ENCODE results near the gene GNAZ.
A peak's percentile ranks its signal among the peaks of the same experiment; 100 is the strongest.

GNAZ gene

GRCh38 chr22:23066200-23067022 lies 3.9 kb upstream of the GNAZ start:
- no peak overlapping the region for H3K9ac ChIP-seq (ENCODE audit: low read length)
- no peak overlapping the region for H3K27ac ChIP-seq (ENCODE audit: low read depth, low read length)
- H3K4me1 ChIP-seq (ENCODE audit: control insufficient read depth, insufficient read depth, low read length), result peaks cover 7% of the 10 kb centered on the region
- H3K4me3 ChIP-seq (ENCODE audit: low read depth, low read length), result no peak overlapping the region
- H3K9me3 ChIP-seq (ENCODE audit: control insufficient read depth, insufficient read depth, low read depth, low read length), result no peaks in the 10 kb centered on the region
- H3K27me3 ChIP-seq (ENCODE audit: control insufficient read depth, insufficient read depth, low read length), result peaks cover 36% of the 10 kb centered on the region
- H3K36me3 ChIP-seq (ENCODE audit: control insufficient read depth, insufficient read depth, low read length), result no peaks in the 10 kb centered on the region

GRCh38 chr22:23067023-23067650 lies 3.2 kb upstream of the GNAZ start:
- no peak overlapping the region for H3K9ac ChIP-seq (ENCODE audit: low read length)
- H3K27ac ChIP-seq (ENCODE audit: low read depth, low read length), result no peak overlapping the region
- peaks cover 14% of the 10 kb centered on the region for H3K4me1 ChIP-seq (ENCODE audit: control insufficient read depth, insufficient read depth, low read length)
- H3K27me3 ChIP-seq (ENCODE audit: control insufficient read depth, insufficient read depth, low read length), result peaks cover 43% of the 10 kb centered on the region
- H3K36me3 ChIP-seq (ENCODE audit: control insufficient read depth, insufficient read depth, low read length), result no peaks in the 10 kb centered on the region
- H3K4me3 ChIP-seq (ENCODE audit: low read depth, low read length), result no peak overlapping the region
- no peaks in the 10 kb centered on the region for H3K9me3 ChIP-seq (ENCODE audit: control insufficient read depth, insufficient read depth, low read depth, low read length)

GRCh38 chr22:23067691-23068090 lies 2.6 kb upstream of the GNAZ start:
- H3K4me3 ChIP-seq (ENCODE audit: low read depth, low read length), result no peak overlapping the region
- H3K27ac ChIP-seq (ENCODE audit: low read depth, low read length), result no peak overlapping the region
- H3K36me3 ChIP-seq (ENCODE audit: control insufficient read depth, insufficient read depth, low read length), result no peaks in the 10 kb centered on the region
- no peaks in the 10 kb centered on the region for H3K9me3 ChIP-seq (ENCODE audit: control insufficient read depth, insufficient read depth, low read depth, low read length)
- no peak overlapping the region for H3K9ac ChIP-seq (ENCODE audit: low read length)
- H3K4me1 ChIP-seq (ENCODE audit: control insufficient read depth, insufficient read depth, low read length), result peaks cover 18% of the 10 kb centered on the region
- H3K27me3 ChIP-seq (ENCODE audit: control insufficient read depth, insufficient read depth, low read length), result peaks cover 48% of the 10 kb centered on the region

DNA sequence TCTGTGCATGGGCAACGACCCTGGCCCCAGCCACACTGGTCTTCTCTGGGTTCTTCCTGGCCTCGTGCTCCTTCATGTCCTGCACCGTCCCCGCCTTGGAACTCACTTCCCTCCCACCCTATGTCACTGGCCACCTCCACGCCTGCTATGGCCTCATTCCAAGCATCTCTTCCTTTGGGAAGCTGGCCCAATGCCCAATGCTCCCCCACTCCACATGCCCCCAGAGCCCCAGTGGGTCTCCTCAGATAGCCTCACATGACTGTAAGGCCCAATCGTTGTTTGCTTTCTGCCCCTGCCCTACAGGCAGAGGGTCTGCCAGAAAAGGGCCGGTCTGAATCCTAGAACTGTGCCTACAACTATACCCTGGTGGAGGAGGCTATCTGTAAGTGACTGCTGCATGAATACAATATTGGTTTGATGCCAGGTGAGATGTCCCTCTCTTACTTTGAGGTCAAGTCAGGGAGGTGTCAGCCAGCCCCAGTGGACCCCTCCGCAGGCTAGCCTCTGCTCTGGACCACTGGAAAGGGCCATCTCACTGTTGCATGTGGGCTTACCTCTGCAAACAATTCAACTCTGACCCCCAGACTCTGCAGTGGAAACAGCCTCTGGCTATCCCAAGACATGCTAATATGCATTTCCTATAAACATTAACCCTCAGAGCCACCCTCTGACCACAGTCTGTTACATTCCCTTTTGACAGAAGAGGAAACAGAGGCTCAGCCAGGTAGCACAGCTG lies 2.1 kb upstream of the GNAZ start:
- Histone ChIP-seq H3K9ac (ENCODE audit: low read length) (no peak overlapping the region), H3K27me3 (ENCODE audit: control insufficient read depth, insufficient read depth, low read length) (peaks cover 54% of the 10 kb centered on the region), H3K4me3 (ENCODE audit: low read depth, low read length) (no peak overlapping the region), H3K9me3 (ENCODE audit: control insufficient read depth, insufficient read depth, low read depth, low read length) (no peaks in the 10 kb centered on the region), H3K36me3 (ENCODE audit: control insufficient read depth, insufficient read depth, low read length) (no peaks in the 10 kb centered on the region), H3K4me1 (ENCODE audit: control insufficient read depth, insufficient read depth, low read length) (peaks cover 23% of the 10 kb centered on the region), H3K27ac (ENCODE audit: low read depth, low read length) (no peak overlapping the region)

GRCh38 chr22:23068832-23069385 lies 1.4 kb upstream of the GNAZ start:
- H3K27ac ChIP-seq (ENCODE audit: low read depth, low read length), result no peak overlapping the region
- no peaks in the 10 kb centered on the region for H3K9me3 ChIP-seq (ENCODE audit: control insufficient read depth, insufficient read depth, low read depth, low read length)
- H3K4me1 ChIP-seq (ENCODE audit: control insufficient read depth, insufficient read depth, low read length), result peaks cover 23% of the 10 kb centered on the region
- peaks cover 54% of the 10 kb centered on the region for H3K27me3 ChIP-seq (ENCODE audit: control insufficient read depth, insufficient read depth, low read length)
- H3K4me3 ChIP-seq (ENCODE audit: low read depth, low read length), result no peak overlapping the region
- H3K36me3 ChIP-seq (ENCODE audit: control insufficient read depth, insufficient read depth, low read length), result no peaks in the 10 kb centered on the region
- no peak overlapping the region for H3K9ac ChIP-seq (ENCODE audit: low read length)

DNA sequence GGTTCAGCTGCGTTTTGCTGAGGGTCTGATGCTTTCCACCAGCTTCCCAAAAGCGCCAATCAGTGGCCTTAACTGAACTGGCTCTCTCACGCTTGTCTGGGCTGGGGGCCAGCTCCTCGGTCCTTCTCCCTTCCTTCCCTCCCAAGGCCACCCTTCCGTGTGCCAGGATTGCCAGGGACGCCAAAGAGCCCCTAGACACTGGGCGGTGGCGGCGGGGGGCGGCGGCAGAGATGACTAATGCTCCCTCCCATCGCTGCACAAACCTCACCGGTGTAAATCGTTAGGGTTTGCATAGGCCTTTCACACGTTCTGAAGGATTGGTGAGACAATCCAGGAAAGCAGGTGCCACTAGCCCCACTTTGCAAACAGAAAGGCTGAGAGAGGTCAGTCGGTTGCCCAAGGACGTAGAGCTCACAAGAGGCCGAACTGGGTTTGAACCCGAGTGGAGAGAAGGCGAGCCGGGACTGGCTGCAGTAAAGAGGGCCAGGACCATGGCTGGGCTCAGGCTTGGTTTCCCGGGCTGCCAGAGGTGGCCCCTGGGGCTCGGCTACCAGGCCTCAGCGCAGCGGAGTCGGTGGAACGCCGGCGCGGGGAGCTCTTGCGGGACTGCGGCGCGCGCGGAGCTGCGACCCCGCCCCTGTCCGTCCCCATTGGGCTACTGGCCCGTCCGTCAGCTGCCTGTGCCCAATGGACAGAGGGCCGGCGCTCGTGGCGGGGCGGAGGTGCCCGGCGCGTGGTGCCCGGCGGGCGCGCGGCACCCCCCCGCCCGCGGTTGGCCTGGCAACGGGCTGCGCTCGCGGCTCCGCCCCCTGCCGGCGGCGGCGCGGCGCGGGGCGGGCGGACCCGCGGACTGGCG lies 589 bp upstream of the GNAZ start:
- H3K27me3 ChIP-seq (ENCODE audit: control insufficient read depth, insufficient read depth, low read length), result peaks cover 54% of the 10 kb centered on the region
- no peaks in the 10 kb centered on the region for H3K9me3 ChIP-seq (ENCODE audit: control insufficient read depth, insufficient read depth, low read depth, low read length)
- H3K9ac ChIP-seq (ENCODE audit: low read length), result peak overlapping the region; percentile 48
- H3K27ac ChIP-seq (ENCODE audit: low read depth, low read length), result no peak overlapping the region
- H3K4me1 ChIP-seq (ENCODE audit: control insufficient read depth, insufficient read depth, low read length), result peaks cover 23% of the 10 kb centered on the region
- no peaks in the 10 kb centered on the region for H3K36me3 ChIP-seq (ENCODE audit: control insufficient read depth, insufficient read depth, low read length)
- H3K4me3 ChIP-seq (ENCODE audit: low read depth, low read length), result peak overlapping the region; percentile 91

DNA sequence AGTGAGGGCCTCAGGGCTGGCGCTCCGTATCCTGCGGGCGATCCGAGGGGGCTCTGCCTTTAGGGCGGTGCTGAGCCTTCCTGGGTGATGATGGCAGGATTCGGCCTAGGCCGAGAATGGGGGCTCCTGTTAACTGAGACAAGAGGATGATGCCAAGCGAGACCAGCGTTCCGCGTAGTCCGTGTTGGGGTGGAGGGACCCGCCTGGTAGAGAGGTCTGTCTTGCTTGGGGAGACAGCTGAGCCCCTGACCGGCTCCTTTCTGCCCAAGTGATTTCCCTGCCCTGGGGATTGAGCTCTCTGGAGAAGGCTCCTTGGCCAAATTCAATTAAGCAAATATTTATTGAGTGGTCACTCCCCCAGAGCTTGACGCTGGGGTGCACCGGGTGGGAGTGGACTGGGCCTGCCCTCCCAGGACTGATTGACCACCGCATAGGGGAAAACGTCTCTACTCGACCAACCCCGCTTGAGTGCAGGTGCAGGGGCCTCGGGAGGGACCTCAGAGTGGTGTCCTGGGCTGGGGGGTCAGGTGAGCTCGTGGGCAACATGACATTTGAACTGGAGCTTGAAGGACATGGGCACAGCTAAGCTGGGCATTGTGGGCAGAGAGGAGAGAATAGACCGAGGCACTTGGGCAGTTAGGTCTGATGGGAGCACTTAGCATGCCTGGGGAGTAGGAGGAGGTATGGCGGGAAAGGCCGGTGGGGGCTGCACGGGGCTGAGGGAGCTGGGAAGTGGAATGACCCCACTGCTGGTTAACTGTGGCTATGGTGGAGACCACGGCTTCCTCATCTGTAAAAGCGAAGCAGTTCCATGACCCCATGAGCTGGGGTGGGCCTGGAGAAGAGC lies 1.1 kb downstream of the GNAZ start:
- peak overlapping the region; percentile 13 for H3K9ac ChIP-seq (ENCODE audit: low read length)
- H3K27me3 ChIP-seq (ENCODE audit: control insufficient read depth, insufficient read depth, low read length), result peaks cover 54% of the 10 kb centered on the region
- no peaks in the 10 kb centered on the region for H3K9me3 ChIP-seq (ENCODE audit: control insufficient read depth, insufficient read depth, low read depth, low read length)
- H3K27ac ChIP-seq (ENCODE audit: low read depth, low read length), result no peak overlapping the region
- peaks cover 23% of the 10 kb centered on the region for H3K4me1 ChIP-seq (ENCODE audit: control insufficient read depth, insufficient read depth, low read length)
- H3K36me3 ChIP-seq (ENCODE audit: control insufficient read depth, insufficient read depth, low read length), result no peaks in the 10 kb centered on the region
- H3K4me3 ChIP-seq (ENCODE audit: low read depth, low read length), result peak overlapping the region; percentile 63

DNA sequence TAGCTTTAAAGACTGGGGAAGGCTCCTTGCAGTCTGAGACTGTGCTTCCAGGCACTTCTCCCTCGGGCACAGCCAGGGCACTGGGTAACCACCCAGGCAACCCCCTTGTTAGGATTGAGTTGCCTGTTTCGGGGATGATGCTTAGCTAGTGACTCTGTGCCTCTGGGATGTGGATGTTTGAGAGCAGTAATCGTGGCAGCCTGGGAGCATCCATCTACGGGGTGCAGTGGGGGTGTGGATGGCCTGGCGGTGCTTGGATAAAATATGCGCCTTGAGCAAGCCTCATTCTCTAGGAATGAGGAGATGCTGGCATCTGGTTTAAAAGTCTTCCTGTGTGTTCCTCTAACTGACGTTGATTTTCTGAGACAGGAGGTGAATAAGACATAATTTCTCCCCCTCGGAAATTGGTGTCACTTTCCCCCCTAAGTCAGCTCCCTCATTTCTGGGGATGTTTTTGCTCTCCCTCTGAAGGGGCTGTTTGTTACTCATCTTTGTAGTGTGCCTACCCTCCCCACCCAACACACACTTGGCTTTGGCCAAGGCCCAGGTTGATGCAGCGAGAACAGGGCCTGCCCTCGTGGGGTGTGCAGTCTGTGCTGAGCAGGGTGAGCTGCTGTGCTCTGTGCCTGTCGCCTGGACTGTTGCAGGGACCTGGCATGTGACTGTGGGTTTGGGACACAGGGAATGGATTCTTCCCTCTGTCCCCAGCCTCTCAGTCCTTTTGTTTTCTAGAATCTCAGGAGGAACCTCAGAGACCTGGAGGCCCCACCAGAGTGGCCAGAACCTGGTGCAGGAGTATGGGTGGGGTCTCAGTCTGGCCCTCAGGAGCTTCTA lies 2.0 kb downstream of the GNAZ start:
- Histone ChIP-seq H3K36me3 (ENCODE audit: control insufficient read depth, insufficient read depth, low read length) (no peaks in the 10 kb centered on the region), H3K4me1 (ENCODE audit: control insufficient read depth, insufficient read depth, low read length) (peaks cover 23% of the 10 kb centered on the region), H3K27ac (ENCODE audit: low read depth, low read length) (no peak overlapping the region), H3K9me3 (ENCODE audit: control insufficient read depth, insufficient read depth, low read depth, low read length) (no peaks in the 10 kb centered on the region), H3K4me3 (ENCODE audit: low read depth, low read length) (no peak overlapping the region), H3K27me3 (ENCODE audit: control insufficient read depth, insufficient read depth, low read length) (peaks cover 52% of the 10 kb centered on the region), H3K9ac (ENCODE audit: low read length) (peak overlapping the region; percentile 51)

DNA sequence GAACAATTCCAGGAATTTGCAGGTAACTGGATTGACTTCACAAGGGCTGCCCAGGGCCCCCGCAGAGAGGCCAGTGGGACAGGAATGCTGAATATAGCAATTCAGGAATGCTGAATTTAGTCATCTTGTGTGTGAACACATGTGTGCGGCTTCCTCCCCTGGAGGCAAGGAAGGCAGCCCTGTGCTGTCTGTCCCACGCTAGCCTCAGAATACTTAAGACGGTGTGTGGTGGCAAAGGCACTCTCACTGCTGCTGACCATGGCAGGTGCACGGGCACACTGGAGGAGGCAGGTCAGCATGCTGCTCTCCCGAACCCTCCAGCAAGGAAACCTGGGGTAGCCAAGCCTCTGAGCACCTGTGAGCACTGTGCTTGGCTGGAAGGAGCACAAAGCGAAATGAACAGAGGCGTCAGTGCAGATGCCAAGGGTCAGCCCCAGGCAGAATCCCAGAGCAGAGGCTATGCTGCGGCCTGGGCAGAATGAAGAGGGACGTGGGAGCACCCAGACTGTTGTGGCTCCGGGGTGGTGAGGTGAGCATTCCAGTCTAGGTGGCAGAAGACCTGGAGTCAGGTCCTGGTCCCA lies 2.7 kb downstream of the GNAZ start:
- no peak overlapping the region for H3K4me3 ChIP-seq (ENCODE audit: low read depth, low read length)
- no peaks in the 10 kb centered on the region for H3K36me3 ChIP-seq (ENCODE audit: control insufficient read depth, insufficient read depth, low read length)
- H3K27ac ChIP-seq (ENCODE audit: low read depth, low read length), result no peak overlapping the region
- peaks cover 44% of the 10 kb centered on the region for H3K27me3 ChIP-seq (ENCODE audit: control insufficient read depth, insufficient read depth, low read length)
- H3K4me1 ChIP-seq (ENCODE audit: control insufficient read depth, insufficient read depth, low read length), result peaks cover 23% of the 10 kb centered on the region
- no peaks in the 10 kb centered on the region for H3K9me3 ChIP-seq (ENCODE audit: control insufficient read depth, insufficient read depth, low read depth, low read length)
- no peak overlapping the region for H3K9ac ChIP-seq (ENCODE audit: low read length)

Measured in HUES6 (cell line).